Measurements from ENCODE around the gene MICALL2.

MICALL2 gene

GRCh38 chr7:1497293-1497927 lies 38.1 kb upstream of the MICALL2 start:
- H3K4me3 ChIP-seq (ENCODE audit: low read depth, low read length) = no peak overlapping the region
- H3K4me1 ChIP-seq = no peaks in the 10 kb centered on the region
- peaks cover 53% of the 10 kb centered on the region for H3K36me3 ChIP-seq
- no peak for TF ChIP-seq CTCF (IDR thresholded peaks at IDR 0.05; ENCODE audit: low read depth, low read length)
- no peaks in the 10 kb centered on the region for H3K9me3 ChIP-seq
- no peaks in the 10 kb centered on the region for H3K27me3 ChIP-seq
- no peak for DNase-seq

- no peaks in the 10 kb centered on the region for H3K9me3 ChIP-seq
- H3K4me1 ChIP-seq = no peaks in the 10 kb centered on the region
- no peaks in the 10 kb centered on the region for H3K27me3 ChIP-seq
- H3K36me3 ChIP-seq = peaks cover 46% of the 10 kb centered on the region
- H3K4me3 ChIP-seq (ENCODE audit: low read depth, low read length) = no peak overlapping the region
- TF ChIP-seq CTCF (IDR thresholded peaks at IDR 0.05; ENCODE audit: low read depth, low read length) = no peak
- no peak for DNase-seq
Observed at GRCh38 chr7:1496531-1497292, 37.4 kb upstream of the MICALL2 start.

GRCh38 chr7:1495564-1496242 lies 36.4 kb upstream of the MICALL2 start:
- no peaks in the 10 kb centered on the region for H3K9me3 ChIP-seq
- no peaks in the 10 kb centered on the region for H3K4me1 ChIP-seq
- no peak for TF ChIP-seq CTCF (IDR thresholded peaks at IDR 0.05; ENCODE audit: low read depth, low read length)
- no peaks in the 10 kb centered on the region for H3K27me3 ChIP-seq
- H3K36me3 ChIP-seq = peaks cover 43% of the 10 kb centered on the region
- DNase-seq = no peak
- H3K4me3 ChIP-seq (ENCODE audit: low read depth, low read length) = no peak overlapping the region

- Histone ChIP-seq H3K4me1 (no peaks in the 10 kb centered on the region), H3K9me3 (no peaks in the 10 kb centered on the region), H3K4me3 (ENCODE audit: low read depth, low read length) (no peak overlapping the region), H3K27me3 (no peaks in the 10 kb centered on the region), H3K36me3 (peaks cover 36% of the 10 kb centered on the region)
- TF ChIP-seq CTCF (IDR thresholded peaks at IDR 0.05; ENCODE audit: low read depth, low read length) = no peak
- no peak for DNase-seq
Observed at GRCh38 chr7:1494866-1495563, 35.7 kb upstream of the MICALL2 start.

- Histone ChIP-seq H3K27me3 (no peaks in the 10 kb centered on the region), H3K9me3 (no peaks in the 10 kb centered on the region), H3K36me3 (peaks cover 40% of the 10 kb centered on the region), H3K4me1 (no peaks in the 10 kb centered on the region), H3K4me3 (ENCODE audit: low read depth, low read length) (no peak overlapping the region)
- no peak for DNase-seq
- TF ChIP-seq CTCF (IDR thresholded peaks at IDR 0.05; ENCODE audit: low read depth, low read length) = no peak
Observed at GRCh38 chr7:1494447-1494846, 35.2 kb upstream of the MICALL2 start.

All from BE2C (cell line).